ENCODE data around the gene RALGAPB. TPM values are rescaled to one million over a fixed set of nuclear protein-coding genes. Genes with fewer than 3 reads are reported as not detected.

The RALGAPB gene
- total and polyA plus RNA-seq, 2 of the 13 experiments (the other 11 are each of a cell fraction or from before 2014, with no cell fraction given), result 17.6 to 30.6 TPM

- TF ChIP-seq ZBTB40 (IDR thresholded peaks at IDR 0.05), result no peak
- TF ChIP-seq ZBTB40 (CRISPR knock-in tag; IDR thresholded peaks at IDR 0.05), result peak; percentile 90
- no peak for TF ChIP-seq PRMT3 (CRISPR knock-in tag; IDR thresholded peaks at IDR 0.05; ENCODE audit: borderline replicate concordance, low read depth)
- TF ChIP-seq AHR (CRISPR knock-in tag; IDR thresholded peaks at IDR 0.05), result peak; percentile 51; the same call in 1 of the 2 replicates
- TF ChIP-seq PHF5A (CRISPR knock-in tag; IDR thresholded peaks at IDR 0.05; ENCODE audit: low read depth, unreplicated experiment), result no peak
- peak; percentile 94 for TF ChIP-seq ZNF354B (CRISPR knock-in tag; IDR thresholded peaks at IDR 0.05)
- no peak; the same call in 1 of the 2 replicates for TF ChIP-seq ZNF275 (CRISPR knock-in tag; IDR thresholded peaks at IDR 0.05; ENCODE audit: borderline replicate concordance)
- 0 out of 2 replicates have a peak, but pooled peaks have one; percentile 2 for TF ChIP-seq ZNF329 (CRISPR knock-in tag; IDR thresholded peaks at IDR 0.05; ENCODE audit: low read depth)
- peak; percentile 77 for TF ChIP-seq TFE3 (CRISPR knock-in tag; IDR thresholded peaks at IDR 0.05)
- peak; percentile 40 to 71; a peak in 2 of 4 replicates for TF ChIP-seq NR2F1 (CRISPR knock-in tag; IDR thresholded peaks at IDR 0.05)
Observed at GRCh38 chr20:38585404-38586180, 112.9 kb downstream of the RALGAPB start (continued).
